Subcutaneous abdominal adipose tissue (tissue), 5 donors: ENCODE results near the gene ANXA8.

Source experiments
- H3K27ac ChIP-seq: one replicate; pipeline ENCODE4 v1.7.0; 2013; ENCODE audit warnings: low read depth, mild to moderate bottlenecking, inconsistent platforms, low read length, moderate library complexity
- H3K27me3 ChIP-seq, 5 donors: one replicate each; pipeline ENCODE4 v1.7.0; 2013; ENCODE audit warnings: low read length in 5 of 5, inconsistent platforms in 1 of 5; ENCODE audit not compliant: control insufficient read depth in 5 of 5, insufficient read depth in 4 of 5
- H3K36me3 ChIP-seq, 5 donors: one replicate each; pipeline ENCODE4 v1.7.0; 2013; ENCODE audit warnings: low read length in 5 of 5; ENCODE audit not compliant: control insufficient read depth in 5 of 5, insufficient read depth in 5 of 5
- H3K4me1 ChIP-seq, 5 donors: one replicate each; pipeline ENCODE4 v1.7.0; 2013; ENCODE audit warnings: low read length in 5 of 5, mild to moderate bottlenecking in 3 of 5, moderate library complexity in 1 of 5; ENCODE audit not compliant: control insufficient read depth in 5 of 5, insufficient read depth in 5 of 5
- H3K4me3 ChIP-seq, 5 donors: one replicate each; pipeline ENCODE4 v1.7.0; 2013; ENCODE audit warnings: low read length in 5 of 5, low read depth in 1 of 5
- H3K9ac ChIP-seq, 5 donors: one replicate each; pipeline ENCODE4 v1.7.0; 2013; ENCODE audit warnings: low read length in 5 of 5, mild to moderate bottlenecking in 4 of 5, moderate library complexity in 3 of 5
- H3K9me3 ChIP-seq, 5 donors: one replicate each; pipeline ENCODE4 v1.7.0; 2013; ENCODE audit warnings: low read length in 5 of 5; ENCODE audit not compliant: control insufficient read depth in 5 of 5
- donor health status: healthy.
- donor health status: healthy.
- donor health status: healthy.
- donor health status: healthy.
- donor health status: healthy.

The ANXA8 gene

GRCh38 chr10:47435081-47435480 is 48.8 kb downstream of the ANXA8 start:
- Histone ChIP-seq H3K27ac (no peak overlapping the region), H3K9ac (no peak overlapping the region), H3K27me3 (peaks cover 0 to 5% (median 0%) of the 10 kb centered on the region in 5 donors), H3K4me3 (no peak overlapping the region), H3K4me1 (peaks cover 0 to 4% (median 0%) of the 10 kb centered on the region in 5 donors), H3K9me3 (peaks cover 0 to 5% (median 0%) of the 10 kb centered on the region in 5 donors), H3K36me3 (no peaks in the 10 kb centered on the region)

DNA sequence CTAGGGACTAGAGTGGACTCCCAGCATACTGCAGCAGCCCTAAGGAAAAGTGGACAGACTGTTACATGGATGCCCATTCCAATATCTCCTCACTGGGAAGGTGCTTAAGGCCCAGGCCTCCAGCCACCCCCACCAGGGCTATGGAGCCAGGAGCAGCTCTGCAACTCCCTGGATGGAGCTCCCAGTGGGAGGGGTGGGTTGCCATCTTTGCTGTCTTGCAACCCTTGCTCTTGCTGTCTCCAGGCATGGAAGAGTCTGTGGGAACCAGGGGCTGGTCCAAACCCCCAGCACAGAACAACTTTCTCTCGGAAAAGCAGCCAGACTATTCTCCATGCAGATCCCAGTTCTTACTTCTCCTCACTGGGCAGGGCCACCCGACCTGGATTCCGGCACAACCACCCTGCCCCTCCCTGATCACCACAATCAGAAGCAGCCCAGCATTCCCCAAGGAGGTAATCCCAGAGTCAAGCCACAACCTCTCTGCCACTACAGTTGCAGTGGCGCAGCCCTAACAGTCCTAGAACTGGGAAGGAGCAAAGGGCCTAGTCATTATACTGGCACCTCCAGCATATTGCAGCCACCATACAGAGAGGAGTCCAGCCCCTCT is 58.0 kb downstream of the ANXA8 start:
- no peaks in the 10 kb centered on the region for H3K4me1 ChIP-seq
- no peaks in the 10 kb centered on the region for H3K27me3 ChIP-seq
- no peak overlapping the region for H3K27ac ChIP-seq
- no peak overlapping the region for H3K9ac ChIP-seq
- H3K4me3 ChIP-seq = no peak overlapping the region
- H3K36me3 ChIP-seq = no peaks in the 10 kb centered on the region
- H3K9me3 ChIP-seq = no peaks in the 10 kb centered on the region

DNA sequence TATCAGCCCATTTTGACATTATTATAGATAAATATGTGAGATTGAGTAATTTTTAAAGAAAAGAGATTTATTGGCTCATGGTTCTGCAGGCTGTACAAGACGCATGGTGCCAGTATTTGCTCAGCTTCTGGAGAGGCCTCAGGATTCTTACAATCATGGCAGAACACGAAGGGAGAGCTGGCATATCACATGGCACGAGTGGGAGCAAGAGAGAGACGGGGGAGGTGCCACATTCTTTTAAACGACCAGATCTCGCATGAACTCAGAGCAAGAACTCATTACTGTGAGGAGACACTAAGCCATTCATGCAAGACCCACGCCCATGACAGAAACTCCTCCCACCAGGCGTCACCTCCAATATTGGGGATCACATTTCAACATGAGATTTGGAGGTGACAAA is 59.7 kb downstream of the ANXA8 start:
- no peaks in the 10 kb centered on the region for H3K9me3 ChIP-seq
- H3K27ac ChIP-seq = no peak overlapping the region
- no peak overlapping the region for H3K9ac ChIP-seq
- H3K36me3 ChIP-seq = no peaks in the 10 kb centered on the region
- no peak overlapping the region for H3K4me3 ChIP-seq
- H3K4me1 ChIP-seq = no peaks in the 10 kb centered on the region
- no peaks in the 10 kb centered on the region for H3K27me3 ChIP-seq

DNA sequence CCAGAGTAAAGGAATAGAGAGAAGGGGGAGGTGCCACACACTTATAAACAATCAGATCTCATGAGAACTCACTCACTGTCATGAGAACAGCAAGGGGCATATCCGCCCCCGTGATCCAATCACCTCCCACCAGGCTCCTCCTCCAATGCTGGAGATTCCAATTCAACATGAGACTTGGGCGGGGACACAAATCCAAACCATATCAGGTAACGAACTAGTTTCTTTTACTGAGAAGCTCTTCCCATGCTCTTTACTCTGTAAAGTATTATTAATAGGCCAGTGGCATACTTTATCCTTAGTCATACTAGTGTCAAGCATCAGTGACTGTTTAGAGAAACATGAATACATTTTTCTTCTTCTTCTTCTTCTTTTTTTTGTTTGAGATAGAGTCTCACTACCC is 60.4 kb downstream of the ANXA8 start:
- Histone ChIP-seq H3K4me1 (no peaks in the 10 kb centered on the region), H3K36me3 (no peaks in the 10 kb centered on the region), H3K4me3 (no peak overlapping the region), H3K9me3 (no peaks in the 10 kb centered on the region), H3K27me3 (no peaks in the 10 kb centered on the region), H3K9ac (no peak overlapping the region), H3K27ac (no peak overlapping the region)

GRCh38 chr10:47421057-47421952 is 62.6 kb downstream of the ANXA8 start:
- Histone ChIP-seq H3K27ac (no peak overlapping the region), H3K9ac (no peak overlapping the region), H3K4me1 (no peaks in the 10 kb centered on the region), H3K9me3 (no peaks in the 10 kb centered on the region), H3K36me3 (no peaks in the 10 kb centered on the region), H3K27me3 (no peaks in the 10 kb centered on the region), H3K4me3 (no peak overlapping the region)

DNA sequence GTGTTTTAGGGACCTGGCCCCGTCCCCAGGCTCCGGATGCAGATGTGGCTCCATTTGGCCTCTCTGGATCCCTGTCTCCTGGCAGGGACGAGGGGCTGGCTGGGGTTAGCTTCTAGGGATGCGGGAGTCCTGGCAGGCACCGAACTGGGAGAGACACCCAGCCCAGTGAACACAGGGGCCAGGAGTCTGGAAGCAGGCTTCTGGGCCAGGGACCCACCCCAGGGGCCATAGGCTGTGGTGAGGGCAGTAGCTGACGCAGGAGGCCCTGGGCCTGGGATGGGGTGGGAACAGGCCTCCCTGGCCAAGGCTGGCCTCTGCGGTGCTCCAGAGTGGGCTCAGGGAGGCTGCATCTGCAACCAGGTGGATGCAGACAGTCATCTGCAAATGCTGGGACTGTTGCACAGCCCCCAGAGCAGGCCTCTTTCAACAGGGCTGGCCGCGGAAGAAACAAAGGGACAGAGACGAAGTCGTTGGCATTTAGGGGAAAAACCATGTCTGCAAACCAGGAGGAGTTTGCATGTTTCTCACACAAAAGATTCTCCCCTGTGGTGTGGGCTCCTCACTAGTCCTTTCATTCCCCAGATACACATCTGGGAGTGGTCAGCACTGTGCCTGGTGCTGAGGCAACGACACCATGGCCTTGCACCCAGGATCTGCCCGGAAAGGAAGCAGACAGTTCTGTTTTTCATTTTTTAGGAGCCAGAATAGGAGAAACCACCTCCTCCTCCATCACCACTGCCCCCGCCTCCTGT is 63.4 kb downstream of the ANXA8 start:
- Histone ChIP-seq H3K4me3 (no peak overlapping the region), H3K9ac (no peak overlapping the region), H3K27ac (no peak overlapping the region), H3K36me3 (no peaks in the 10 kb centered on the region), H3K4me1 (no peaks in the 10 kb centered on the region), H3K9me3 (no peaks in the 10 kb centered on the region), H3K27me3 (no peaks in the 10 kb centered on the region)

DNA sequence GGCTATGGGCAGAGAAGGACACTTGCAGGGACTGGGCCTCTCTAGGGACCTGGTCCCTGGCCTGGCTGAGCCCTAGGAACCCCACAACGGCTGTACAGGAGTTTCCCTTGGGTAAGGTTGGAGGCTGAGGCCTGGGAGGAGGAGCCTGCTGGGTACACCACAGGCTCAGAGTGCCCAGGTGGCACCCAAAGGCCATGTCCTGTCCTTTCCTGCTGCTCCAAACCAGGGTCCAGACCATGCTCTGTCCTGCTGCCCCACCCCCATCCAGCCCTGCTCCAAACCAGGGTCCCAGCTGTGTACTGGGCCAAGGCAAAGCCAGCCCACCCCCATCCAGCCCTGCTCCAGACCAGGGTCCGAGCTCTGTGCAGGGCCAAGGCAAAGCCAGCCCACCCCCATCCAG is 64.5 kb downstream of the ANXA8 start:
- Histone ChIP-seq H3K4me1 (no peaks in the 10 kb centered on the region), H3K27ac (no peak overlapping the region), H3K4me3 (no peak overlapping the region), H3K9ac (no peak overlapping the region), H3K9me3 (no peaks in the 10 kb centered on the region), H3K27me3 (no peaks in the 10 kb centered on the region), H3K36me3 (no peaks in the 10 kb centered on the region)

DNA sequence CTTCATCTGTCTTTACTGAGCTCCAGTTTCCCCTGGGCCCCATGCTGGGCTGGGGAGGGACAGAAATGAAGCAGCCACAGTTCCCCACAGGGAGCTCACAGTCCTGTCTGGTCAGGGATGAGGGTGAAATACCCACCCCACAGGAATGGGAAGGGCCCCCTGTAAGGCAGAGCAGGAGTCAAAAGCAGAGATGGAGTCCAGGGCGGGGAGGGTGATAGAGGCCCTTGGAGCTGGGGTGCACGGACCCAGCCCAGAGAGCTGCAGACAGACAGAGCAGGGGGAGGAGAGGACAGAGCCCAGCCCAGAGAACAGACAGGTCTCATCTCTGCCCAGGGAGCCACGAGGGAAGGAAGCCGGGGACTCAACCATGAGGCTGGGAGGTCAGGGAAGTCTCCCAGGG is 64.9 kb downstream of the ANXA8 start:
- H3K4me3 ChIP-seq = no peak overlapping the region
- H3K9me3 ChIP-seq = no peaks in the 10 kb centered on the region
- H3K9ac ChIP-seq = no peak overlapping the region
- H3K4me1 ChIP-seq = no peaks in the 10 kb centered on the region
- no peak overlapping the region for H3K27ac ChIP-seq
- no peaks in the 10 kb centered on the region for H3K36me3 ChIP-seq
- H3K27me3 ChIP-seq = no peaks in the 10 kb centered on the region

- Histone ChIP-seq H3K9me3 (no peaks in the 10 kb centered on the region), H3K27me3 (no peaks in the 10 kb centered on the region), H3K4me3 (no peak overlapping the region), H3K27ac (no peak overlapping the region), H3K4me1 (no peaks in the 10 kb centered on the region), H3K9ac (no peak overlapping the region), H3K36me3 (no peaks in the 10 kb centered on the region)
Measured at GRCh38 chr10:47418321-47418720, 65.6 kb downstream of the ANXA8 start.
